ENCODE results near the gene VIT. TPM values are rescaled to one million over a fixed set of nuclear protein-coding genes. Genes with fewer than 3 reads are reported as not detected.
"Not testable (repeated sequence)": the region's sequence is repeated elsewhere in the genome, so short reads cannot be mapped to it uniquely, and the experiment has no call there.

VIT gene
- total RNA-seq, 2 experiments from 2014 or later, result not detected

- POLR2A ChIA-PET, result no interaction called here
- CTCF ChIA-PET, result interaction anchor here (0.8 kb wide), 1 partner anchor 9 kb away, joined by 4 read pairs; no protein-coding TSS in a partner anchor
Observed at GRCh38 chr2:36789181-36789804, 92.8 kb downstream of the VIT start.

GRCh38 chr2:36792951-36793350, 96.4 kb downstream of the VIT start:
- CTCF ChIA-PET, result interaction anchor here (0.7 to 1.4 kb wide), 2 partner anchors 8 to 13 kb away, joined by 3 to 4 read pairs; no protein-coding TSS in a partner anchor

GRCh38 chr2:36797324-36798070, 101.0 kb downstream of the VIT start:
- ChIA-PET POLR2A (no interaction called here), CTCF (no interaction called here)

More at GRCh38 chr2:36792951-36793350, 96.4 kb downstream of the VIT start:
- POLR2A ChIA-PET, result no interaction called here

GRCh38 chr2:36798724-36799123, 102.2 kb downstream of the VIT start:
- CTCF ChIA-PET, result no interaction called here
- POLR2A ChIA-PET, result no interaction called here

- CTCF ChIA-PET, result no interaction called here
- POLR2A ChIA-PET, result no interaction called here
Observed at GRCh38 chr2:36800381-36800780, 103.9 kb downstream of the VIT start.

- POLR2A ChIA-PET, result no interaction called here
- CTCF ChIA-PET, result interaction anchor here (0.8 kb wide), 1 partner anchor 8 kb away, joined by 3 read pairs; no protein-coding TSS in a partner anchor
Observed at GRCh38 chr2:36801088-36801487, 104.6 kb downstream of the VIT start.

- POLR2A ChIA-PET, result no interaction called here
- CTCF ChIA-PET, result no interaction called here
Observed at GRCh38 chr2:36802952-36803351, 106.4 kb downstream of the VIT start.

GRCh38 chr2:36805635-36806224, 109.2 kb downstream of the VIT start:
- CTCF ChIA-PET, result interaction anchor here (0.6 kb wide), 1 partner anchor 244 kb away, joined by 3 read pairs; no protein-coding TSS in a partner anchor
- POLR2A ChIA-PET, result no interaction called here

GRCh38 chr2:36807223-36807886, 110.8 kb downstream of the VIT start:
- CTCF ChIA-PET, result no interaction called here
- POLR2A ChIA-PET, result no interaction called here

GRCh38 chr2:36808386-36809068, 112.0 kb downstream of the VIT start:
- POLR2A ChIA-PET, result no interaction called here
- CTCF ChIA-PET, result no interaction called here

- POLR2A ChIA-PET, result no interaction called here
- CTCF ChIA-PET, result no interaction called here
Observed at GRCh38 chr2:36809069-36809445, 112.5 kb downstream of the VIT start.

- ChIA-PET POLR2A (no interaction called here), CTCF (interaction anchor here (0.8 kb wide), 1 partner anchor 25 kb away, joined by 3 read pairs; no protein-coding TSS in a partner anchor)
Observed at GRCh38 chr2:36811071-36811470, 114.6 kb downstream of the VIT start.

GRCh38 chr2:36812196-36812595, 115.7 kb downstream of the VIT start:
- POLR2A ChIA-PET, result no interaction called here
- CTCF ChIA-PET, result interaction anchor here (0.8 kb wide), 1 partner anchor 26 kb away, joined by 3 read pairs; no protein-coding TSS in a partner anchor

GRCh38 chr2:36818542-36818941, 122.0 kb downstream of the VIT start:
- ChIA-PET CTCF (no interaction called here), POLR2A (no interaction called here)

GRCh38 chr2:36819095-36819711, 122.7 kb downstream of the VIT start:
- POLR2A ChIA-PET, result no interaction called here
- CTCF ChIA-PET, result no interaction called here

- CTCF ChIA-PET, result no interaction called here
- POLR2A ChIA-PET, result no interaction called here
Observed at GRCh38 chr2:36820942-36821605, 124.6 kb downstream of the VIT start.

GRCh38 chr2:36823862-36824261, 127.4 kb downstream of the VIT start:
- ChIA-PET POLR2A (no interaction called here), CTCF (no interaction called here)

- ChIA-PET POLR2A (no interaction called here), CTCF (no interaction called here)
Observed at GRCh38 chr2:36824273-36824672, 127.8 kb downstream of the VIT start.

GRCh38 chr2:36824683-36825082, 128.2 kb downstream of the VIT start:
- POLR2A ChIA-PET, CTCF ChIA-PET: not testable (repeated sequence)

All from activated CD8-positive, alpha-beta memory T cell treated with anti-CD3 and anti-CD28 coated beads for 36 hours (primary cell).